WTC11 (cell line): ENCODE results near the gene NSD1. TPM values are rescaled to one million over a fixed set of nuclear protein-coding genes. Genes with fewer than 3 reads are reported as not detected.

Experiments
- ATAC-seq: fragments of 200-7000 bp; cut with Tn5 transposase; 2 replicates; pipeline ENCODE4 v1.10.0; 2021; ENCODE audit warnings: mild to moderate bottlenecking, moderate library complexity
- CTCF ChIA-PET: fragments of 300-600 bp; sonication (Branson Sonifier 250); formaldehyde crosslinking; loops from one replicate; lab custom pipeline; 2021; ENCODE audit warnings: antibody characterized with exemption; lab: Charles Lee
- POLR2A ChIA-PET: fragments of 350-600 bp; sonication (Branson Sonifier 250); formaldehyde crosslinking; loops from one replicate; lab custom pipeline; 2021; ENCODE audit warnings: antibody characterized with exemption; lab: Charles Lee
- DNase-seq: peaks from one replicate; pipeline ENCODE4 v3.0.0; 2021; ENCODE audit warnings: low spot score
- H3K27ac Mint-ChIP-seq: 2 replicates; pipeline ENCODE4 v1.8.0; 2021; ENCODE audit warnings: mixed read lengths
- H3K27me3 Mint-ChIP-seq: 2 replicates; pipeline ENCODE4 v1.8.0; 2021; ENCODE audit warnings: low read depth, mild to moderate bottlenecking, moderate library complexity, mixed read lengths
- H3K36me3 Mint-ChIP-seq: 2 replicates; pipeline ENCODE4 v1.8.0; 2021; ENCODE audit warnings: mixed read lengths
- H3K4me1 Mint-ChIP-seq: 2 replicates; pipeline ENCODE4 v1.8.0; 2022; ENCODE audit warnings: mixed read lengths
- H3K4me3 Mint-ChIP-seq: 2 replicates; pipeline ENCODE4 v1.8.0; 2021; ENCODE audit warnings: mild to moderate bottlenecking, moderate library complexity, mixed read lengths
- H3K9me3 Mint-ChIP-seq: 2 replicates; pipeline ENCODE4 v1.8.0; 2021; ENCODE audit warnings: mixed read lengths
- CBFB ChIP-seq: sonication (generic); formaldehyde crosslinking; IDR thresholded peaks from 2 replicates; pipeline ENCODE4 v1.8.1; 2022; ENCODE audit warnings: mild to moderate bottlenecking, low read depth, missing genetic modification reagents
- CREB1 ChIP-seq: sonication (generic); formaldehyde crosslinking; IDR thresholded peaks from 2 replicates; pipeline ENCODE4 v1.8.0; 2023; ENCODE audit warnings: mild to moderate bottlenecking, missing genetic modification reagents
- GTF2I ChIP-seq: fragments of 250-450 bp; sonication (Bioruptor Pico); conservative IDR thresholded peaks from 2 replicates; pipeline ENCODE4 v1.4.0; 2021; ENCODE audit warnings: mild to moderate bottlenecking
- HMGA2 ChIP-seq: fragments of 250-450 bp; sonication (Bioruptor Pico); IDR thresholded peaks from 2 replicates; pipeline ENCODE4 v1.4.0; 2021; ENCODE audit warnings: mild to moderate bottlenecking, moderate library complexity
- MYBL2 ChIP-seq: sonication (generic); formaldehyde crosslinking; IDR thresholded peaks from 2 replicates; pipeline ENCODE4 v1.8.1; 2023; ENCODE audit warnings: mild to moderate bottlenecking, moderate library complexity, missing genetic modification reagents
- NR2C2 ChIP-seq: sonication (generic); formaldehyde crosslinking; IDR thresholded peaks from 2 replicates; pipeline ENCODE4 v1.8.0; 2022; ENCODE audit warnings: mild to moderate bottlenecking, missing genetic modification reagents
- NR3C1 ChIP-seq: sonication (generic); formaldehyde crosslinking; conservative IDR thresholded peaks from 2 replicates; pipeline ENCODE4 v1.8.1; 2023; ENCODE audit warnings: low read depth, mild to moderate bottlenecking, missing genetic modification reagents
- OVOL2 ChIP-seq: fragments of 250-450 bp; sonication (Bioruptor Pico); IDR thresholded peaks from 2 replicates; pipeline ENCODE4 v1.9.0; 2021; ENCODE audit warnings: mild to moderate bottlenecking, borderline replicate concordance
- PRRX2 ChIP-seq: fragments of 250-450 bp; sonication (Bioruptor Pico); IDR thresholded peaks from 2 replicates; pipeline ENCODE4 v1.8.0; 2021; ENCODE audit warnings: mild to moderate bottlenecking
- RELA ChIP-seq: sonication (generic); formaldehyde crosslinking; IDR thresholded peaks from 2 replicates; pipeline ENCODE4 v1.8.1; 2022; ENCODE audit warnings: missing genetic modification reagents, mild to moderate bottlenecking, borderline replicate concordance
- SMAD3 ChIP-seq: sonication (generic); formaldehyde crosslinking; IDR thresholded peaks from 2 replicates; pipeline ENCODE4 v1.8.0; 2022; ENCODE audit warnings: missing genetic modification reagents, mild to moderate bottlenecking, borderline replicate concordance
- TP53 ChIP-seq: sonication (generic); formaldehyde crosslinking; IDR thresholded peaks from 2 replicates; pipeline ENCODE4 v1.8.1; 2023; ENCODE audit warnings: mild to moderate bottlenecking, missing genetic modification reagents
- ZNF219 ChIP-seq: sonication (generic); formaldehyde crosslinking; IDR thresholded peaks from 2 replicates; pipeline ENCODE4 v1.8.0; 2023; ENCODE audit warnings: missing genetic modification reagents, mild to moderate bottlenecking, borderline replicate concordance
- ZNF281 ChIP-seq: sonication (generic); formaldehyde crosslinking; IDR thresholded peaks from 2 replicates; pipeline ENCODE4 v1.8.0; 2023; ENCODE audit warnings: mild to moderate bottlenecking, missing genetic modification reagents
- ZNF396 ChIP-seq: fragments of 250-450 bp; sonication (Bioruptor Pico); IDR thresholded peaks from 2 replicates; pipeline ENCODE4 v1.8.0; 2021; ENCODE audit warnings: mild to moderate bottlenecking, moderate library complexity, borderline replicate concordance
- ZNF532 ChIP-seq: fragments of 250-450 bp; sonication (Bioruptor Pico); IDR thresholded peaks from 2 replicates; pipeline ENCODE4 v1.9.0; 2021; ENCODE audit warnings: mild to moderate bottlenecking, borderline replicate concordance
- ZSCAN18 ChIP-seq: fragments of 250-450 bp; sonication (Bioruptor Pico); IDR thresholded peaks from 2 replicates; pipeline ENCODE4 v2.1.2; 2022; ENCODE audit warnings: mild to moderate bottlenecking, moderate library complexity
- total RNA-seq: library from RNA; stranded (reverse); gene quantifications from 3 replicates; pipeline ENCODE4 v1.2.3, GENCODE V29; 2021
- TF ChIP-seq, protein P1 (sequence below): fragments of 250-450 bp; sonication (Bioruptor Pico); conservative IDR thresholded peaks from 2 replicates; pipeline ENCODE4 v1.9.0; 2021; ENCODE audit warnings: mild to moderate bottlenecking

Gene NSD1
- total RNA-seq, 1 experiment from 2014 or later: 148 TPM

GRCh38 chr5:177290816-177291596, 157.4 kb downstream of the NSD1 start:
- Mint-ChIP-seq H3K4me3 (no peak overlapping the region), H3K9me3 (no peaks in the 10 kb centered on the region), H3K27ac (peak overlapping the region; percentile 23; the same call in 1 of the 2 replicates), H3K27me3 (no peaks in the 10 kb centered on the region), H3K36me3 (peaks cover 83% of the 10 kb centered on the region), H3K4me1 (peaks cover 1% of the 10 kb centered on the region; the same call in 1 of the 2 replicates)
- CTCF ChIA-PET: interaction anchor here (1.3 kb wide), 1 partner anchor 18 kb away, joined by 3 read pairs; no protein-coding TSS in a partner anchor
- DNase-seq (no peak), ATAC-seq (no peak)
- POLR2A ChIA-PET: no interaction called here
- TF ChIP-seq SMAD3 (CRISPR knock-in tag) (no peak), ZNF532 (CRISPR knock-in tag) (no peak), RELA (CRISPR knock-in tag) (no peak), CBFB (no peak), NR2C2 (CRISPR knock-in tag) (no peak), ZNF219 (CRISPR knock-in tag) (no peak), OVOL2 (no peak), PRRX2 (CRISPR knock-in tag) (no peak), HMGA2 (CRISPR knock-in tag) (no peak)
- TF ChIP-seq, protein P1, sequence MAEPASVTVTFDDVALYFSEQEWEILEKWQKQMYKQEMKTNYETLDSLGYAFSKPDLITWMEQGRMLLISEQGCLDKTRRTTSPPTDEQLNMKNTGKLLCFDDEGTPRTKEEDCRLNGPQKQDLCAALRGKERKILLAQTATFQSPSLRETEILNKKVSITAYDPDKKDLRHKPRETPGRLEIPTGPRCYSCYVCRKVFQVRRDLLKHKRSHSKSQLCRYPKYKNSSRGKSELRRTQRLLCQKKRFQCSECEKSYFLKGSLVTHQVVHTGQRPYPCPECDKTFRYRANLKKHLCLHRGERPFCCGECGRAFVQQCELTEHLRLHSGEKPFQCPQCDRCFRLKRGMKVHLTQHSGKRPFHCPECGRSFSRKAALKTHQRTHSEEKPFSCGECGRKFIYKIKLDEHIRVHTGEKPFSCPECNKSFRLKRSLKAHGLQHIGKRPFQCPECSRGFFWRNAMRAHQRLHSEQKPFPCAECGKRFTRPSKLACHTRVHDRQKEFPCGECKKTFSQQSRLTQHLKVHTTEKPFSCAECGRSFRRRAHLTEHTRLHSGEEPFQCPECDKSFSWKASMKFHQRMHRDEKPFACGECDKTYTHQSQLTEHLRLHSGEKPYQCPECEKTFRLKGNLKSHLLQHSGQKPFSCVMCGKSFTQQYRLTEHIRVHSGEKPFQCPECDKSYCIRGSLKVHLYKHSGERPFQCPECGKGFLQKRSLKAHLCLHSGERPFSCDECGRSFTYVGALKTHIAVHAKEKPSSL: no peak

DNA sequence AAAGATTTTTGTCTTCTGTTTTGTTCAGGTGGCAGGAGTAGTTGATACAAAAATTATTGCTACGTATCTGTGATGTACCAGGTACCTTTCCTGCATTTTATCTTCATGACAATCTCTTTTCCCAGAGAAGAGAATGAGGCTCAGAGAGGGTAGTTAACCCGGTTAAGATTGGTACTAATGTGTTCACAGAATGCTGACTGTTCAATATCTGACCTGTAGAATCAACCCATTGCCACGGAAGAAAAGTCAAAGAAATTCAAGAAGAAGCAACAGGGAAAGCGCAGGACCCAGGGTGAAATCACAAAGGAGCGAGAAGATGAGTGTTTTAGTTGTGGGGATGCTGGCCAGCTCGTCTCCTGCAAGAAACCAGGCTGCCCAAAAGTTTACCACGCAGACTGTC, 158.2 kb downstream of the NSD1 start:
- POLR2A ChIA-PET: no interaction called here
- no peak for ATAC-seq
- Mint-ChIP-seq H3K27ac (no peak overlapping the region), H3K27me3 (no peaks in the 10 kb centered on the region), H3K36me3 (peaks cover 80% of the 10 kb centered on the region), H3K9me3 (no peaks in the 10 kb centered on the region), H3K4me3 (no peak overlapping the region), H3K4me1 (peaks cover 6% of the 10 kb centered on the region; the same call in 1 of the 2 replicates)
- CTCF ChIA-PET: interaction anchor here (1.2 kb wide), 1 partner anchor 18 kb away, joined by 4 read pairs; no protein-coding TSS in a partner anchor
- DNase-seq: no peak
- TF ChIP-seq NR3C1 (CRISPR knock-in tag): no peak
- TF ChIP-seq TP53: no peak
- no peak for TF ChIP-seq NR2C2 (CRISPR knock-in tag)
- TF ChIP-seq ZNF281: no peak
- TF ChIP-seq ZSCAN18 (CRISPR knock-in tag): no peak
- no peak for TF ChIP-seq GTF2I
- TF ChIP-seq CREB1 (CRISPR knock-in tag): no peak
- TF ChIP-seq ZNF532 (CRISPR knock-in tag): no peak
- no peak for TF ChIP-seq MYBL2 (CRISPR knock-in tag)
- no peak for TF ChIP-seq ZNF396
